ENCODE data around the gene AZIN2. TPM values are rescaled to one million over a fixed set of nuclear protein-coding genes. Genes with fewer than 3 reads are reported as not detected.

AZIN2 gene
- total and polyA plus RNA-seq, 4 donors = 0.68 to 2.6 (median 0.74) TPM

DNA sequence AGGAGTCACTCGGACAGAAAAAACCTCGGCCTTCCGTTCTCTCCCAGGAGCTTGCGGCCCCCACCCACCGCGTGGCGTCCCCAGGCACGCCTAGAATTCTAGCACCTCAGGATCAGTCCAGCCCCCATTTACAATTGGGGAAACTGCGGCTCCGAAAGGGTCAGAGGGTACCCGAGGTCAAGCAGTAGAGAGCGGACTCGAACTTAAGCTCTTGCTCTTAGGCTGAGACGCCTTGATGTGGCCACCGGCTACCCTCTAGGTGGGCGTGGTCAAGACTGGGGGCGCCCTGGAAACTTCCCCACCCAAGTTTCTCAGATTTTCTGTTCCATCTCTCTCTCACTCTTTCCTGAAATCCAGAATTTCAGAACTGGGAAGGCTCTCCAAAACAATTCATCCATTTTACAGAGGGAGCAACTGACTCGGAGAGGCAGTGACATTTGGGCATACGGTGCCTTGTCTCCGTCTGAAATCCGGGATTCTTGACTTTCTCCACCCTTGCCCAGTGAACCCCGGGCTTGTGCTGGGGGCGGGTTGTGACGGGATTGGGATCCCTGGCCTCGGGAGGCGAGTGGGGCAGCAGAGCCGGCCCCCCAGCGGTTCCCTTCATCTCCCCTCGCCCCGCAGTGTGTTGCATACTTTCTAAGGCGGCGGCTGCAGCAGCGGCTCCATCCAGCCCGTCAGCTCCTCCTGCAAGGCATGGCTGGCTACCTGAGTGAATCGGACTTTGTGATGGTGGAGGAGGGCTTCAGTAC, 777 bp downstream of the AZIN2 start:
- no peaks in the 10 kb centered on the region for H3K9me3 ChIP-seq (ENCODE audit: control insufficient read depth in 4 of 4, low read length in 3 of 4)
- H3K27me3 ChIP-seq (ENCODE audit: control insufficient read depth in 4 of 4, insufficient read depth in 4 of 4, low read length in 3 of 4) = no peaks in the 10 kb centered on the region
- peak overlapping the region; percentile 65 to 92 (median 88) for H3K4me3 ChIP-seq (ENCODE audit: low read depth in 1 of 3, low read length in 3 of 3)
- TF ChIP-seq NR2F2 (IDR thresholded peaks at IDR 0.05) (no peak), YY1 (IDR thresholded peaks at IDR 0.05) (no peak), JUND (IDR thresholded peaks at IDR 0.05) (no peak), GABPA (IDR thresholded peaks at IDR 0.05 in 1 of 2, conservative IDR thresholded peaks at IDR 0.05 in 1 of 2) (no peak), HNF4G (IDR thresholded peaks at IDR 0.05) (no peak), RAD21 (IDR thresholded peaks at IDR 0.05) (no peak)
- TF ChIP-seq, protein P1, sequence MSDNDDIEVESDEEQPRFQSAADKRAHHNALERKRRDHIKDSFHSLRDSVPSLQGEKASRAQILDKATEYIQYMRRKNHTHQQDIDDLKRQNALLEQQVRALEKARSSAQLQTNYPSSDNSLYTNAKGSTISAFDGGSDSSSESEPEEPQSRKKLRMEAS (IDR thresholded peaks at IDR 0.05) = no peak
- TF ChIP-seq, protein P2, sequence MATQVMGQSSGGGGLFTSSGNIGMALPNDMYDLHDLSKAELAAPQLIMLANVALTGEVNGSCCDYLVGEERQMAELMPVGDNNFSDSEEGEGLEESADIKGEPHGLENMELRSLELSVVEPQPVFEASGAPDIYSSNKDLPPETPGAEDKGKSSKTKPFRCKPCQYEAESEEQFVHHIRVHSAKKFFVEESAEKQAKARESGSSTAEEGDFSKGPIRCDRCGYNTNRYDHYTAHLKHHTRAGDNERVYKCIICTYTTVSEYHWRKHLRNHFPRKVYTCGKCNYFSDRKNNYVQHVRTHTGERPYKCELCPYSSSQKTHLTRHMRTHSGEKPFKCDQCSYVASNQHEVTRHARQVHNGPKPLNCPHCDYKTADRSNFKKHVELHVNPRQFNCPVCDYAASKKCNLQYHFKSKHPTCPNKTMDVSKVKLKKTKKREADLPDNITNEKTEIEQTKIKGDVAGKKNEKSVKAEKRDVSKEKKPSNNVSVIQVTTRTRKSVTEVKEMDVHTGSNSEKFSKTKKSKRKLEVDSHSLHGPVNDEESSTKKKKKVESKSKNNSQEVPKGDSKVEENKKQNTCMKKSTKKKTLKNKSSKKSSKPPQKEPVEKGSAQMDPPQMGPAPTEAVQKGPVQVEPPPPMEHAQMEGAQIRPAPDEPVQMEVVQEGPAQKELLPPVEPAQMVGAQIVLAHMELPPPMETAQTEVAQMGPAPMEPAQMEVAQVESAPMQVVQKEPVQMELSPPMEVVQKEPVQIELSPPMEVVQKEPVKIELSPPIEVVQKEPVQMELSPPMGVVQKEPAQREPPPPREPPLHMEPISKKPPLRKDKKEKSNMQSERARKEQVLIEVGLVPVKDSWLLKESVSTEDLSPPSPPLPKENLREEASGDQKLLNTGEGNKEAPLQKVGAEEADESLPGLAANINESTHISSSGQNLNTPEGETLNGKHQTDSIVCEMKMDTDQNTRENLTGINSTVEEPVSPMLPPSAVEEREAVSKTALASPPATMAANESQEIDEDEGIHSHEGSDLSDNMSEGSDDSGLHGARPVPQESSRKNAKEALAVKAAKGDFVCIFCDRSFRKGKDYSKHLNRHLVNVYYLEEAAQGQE (IDR thresholded peaks at IDR 0.05) = no peak
- H3K4me1 ChIP-seq (ENCODE audit: control insufficient read depth in 4 of 4, insufficient read depth in 4 of 4, low read length in 3 of 4) = peaks cover 3 to 17% (median 10%) of the 10 kb centered on the region in 4 donors
- H3K36me3 ChIP-seq (ENCODE audit: control insufficient read depth in 4 of 4, insufficient read depth in 3 of 4, low read depth in 1 of 4, low read length in 3 of 4) = no peaks in the 10 kb centered on the region
- H3K27ac ChIP-seq (ENCODE audit: low read depth in 1 of 2, low read length in 2 of 2) = no peak overlapping the region
- 27% methylated on average over 35 of the region's 35 CpGs for WGBS
- no peak for DNase-seq (ENCODE audit: low spot score)
- peak overlapping the region in 1 of 2 donors; percentile 53 for H3K9ac ChIP-seq (ENCODE audit: low read depth in 1 of 2, low read length in 2 of 2)

DNA sequence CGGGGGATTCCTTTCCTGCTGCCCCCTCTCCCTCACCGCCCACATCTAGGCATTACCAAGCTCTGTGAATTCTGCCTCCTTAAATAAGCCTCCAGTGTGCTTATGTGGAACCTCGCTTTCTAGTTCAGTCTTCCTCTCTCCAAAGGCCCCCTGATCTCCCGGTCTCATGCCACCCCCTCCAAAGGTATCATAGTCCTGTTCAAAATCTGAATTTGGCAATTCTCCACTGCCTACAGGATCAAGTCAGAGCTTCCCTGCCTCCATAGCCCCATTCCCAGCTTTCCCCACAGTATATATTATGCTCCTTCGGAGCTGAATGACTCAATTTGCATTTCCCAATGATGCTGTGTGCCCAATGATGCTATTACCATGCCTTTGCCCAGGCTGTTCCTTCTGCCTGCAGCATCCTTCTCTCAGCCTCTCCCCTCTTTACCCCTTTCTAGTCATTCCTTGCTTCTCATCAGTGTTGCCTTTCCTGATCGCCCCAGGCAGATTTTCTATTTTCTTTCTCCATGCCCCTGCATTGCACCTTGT, 1.7 kb downstream of the AZIN2 start:
- no peak for DNase-seq (ENCODE audit: low spot score)
- Histone ChIP-seq H3K36me3 (ENCODE audit: control insufficient read depth in 4 of 4, insufficient read depth in 3 of 4, low read depth in 1 of 4, low read length in 3 of 4) (no peaks in the 10 kb centered on the region), H3K9me3 (ENCODE audit: control insufficient read depth in 4 of 4, low read length in 3 of 4) (no peaks in the 10 kb centered on the region), H3K4me1 (ENCODE audit: control insufficient read depth in 4 of 4, insufficient read depth in 4 of 4, low read length in 3 of 4) (peaks cover 3 to 17% (median 10%) of the 10 kb centered on the region in 4 donors), H3K27ac (ENCODE audit: low read depth in 1 of 2, low read length in 2 of 2) (no peak overlapping the region), H3K4me3 (ENCODE audit: low read depth in 1 of 3, low read length in 3 of 3) (no peak overlapping the region), H3K27me3 (ENCODE audit: control insufficient read depth in 4 of 4, insufficient read depth in 4 of 4, low read length in 3 of 4) (no peaks in the 10 kb centered on the region), H3K9ac (ENCODE audit: low read depth in 1 of 2, low read length in 2 of 2) (no peak overlapping the region)
- 93% methylated on average over 6 of the region's 6 CpGs for WGBS
- TF ChIP-seq, protein P2 (IDR thresholded peaks at IDR 0.05) = no peak
- TF ChIP-seq RAD21 (IDR thresholded peaks at IDR 0.05) = no peak
- TF ChIP-seq HNF4A (conservative IDR thresholded peaks at IDR 0.05) = no peak
- no peak for TF ChIP-seq FOXA2 (IDR thresholded peaks at IDR 0.05)
- no peak for TF ChIP-seq YY1 (IDR thresholded peaks at IDR 0.05)
- no peak for TF ChIP-seq TAF1 (conservative IDR thresholded peaks at IDR 0.05)
- TF ChIP-seq SP1 (IDR thresholded peaks at IDR 0.05) = no peak
- TF ChIP-seq NR2F2 (IDR thresholded peaks at IDR 0.05) = no peak
- no peak for TF ChIP-seq GABPA (IDR thresholded peaks at IDR 0.05 in 1 of 2, conservative IDR thresholded peaks at IDR 0.05 in 1 of 2)
- no peak for TF ChIP-seq JUND (IDR thresholded peaks at IDR 0.05)
- TF ChIP-seq HNF4G (IDR thresholded peaks at IDR 0.05) = no peak
- no peak for TF ChIP-seq FOXA1 (IDR thresholded peaks at IDR 0.05)
- no peak for TF ChIP-seq EGR1 (IDR thresholded peaks at IDR 0.05; ENCODE audit: low read depth in 2 of 2)
- TF ChIP-seq, protein P1 (IDR thresholded peaks at IDR 0.05) = no peak
- TF ChIP-seq, protein P3, sequence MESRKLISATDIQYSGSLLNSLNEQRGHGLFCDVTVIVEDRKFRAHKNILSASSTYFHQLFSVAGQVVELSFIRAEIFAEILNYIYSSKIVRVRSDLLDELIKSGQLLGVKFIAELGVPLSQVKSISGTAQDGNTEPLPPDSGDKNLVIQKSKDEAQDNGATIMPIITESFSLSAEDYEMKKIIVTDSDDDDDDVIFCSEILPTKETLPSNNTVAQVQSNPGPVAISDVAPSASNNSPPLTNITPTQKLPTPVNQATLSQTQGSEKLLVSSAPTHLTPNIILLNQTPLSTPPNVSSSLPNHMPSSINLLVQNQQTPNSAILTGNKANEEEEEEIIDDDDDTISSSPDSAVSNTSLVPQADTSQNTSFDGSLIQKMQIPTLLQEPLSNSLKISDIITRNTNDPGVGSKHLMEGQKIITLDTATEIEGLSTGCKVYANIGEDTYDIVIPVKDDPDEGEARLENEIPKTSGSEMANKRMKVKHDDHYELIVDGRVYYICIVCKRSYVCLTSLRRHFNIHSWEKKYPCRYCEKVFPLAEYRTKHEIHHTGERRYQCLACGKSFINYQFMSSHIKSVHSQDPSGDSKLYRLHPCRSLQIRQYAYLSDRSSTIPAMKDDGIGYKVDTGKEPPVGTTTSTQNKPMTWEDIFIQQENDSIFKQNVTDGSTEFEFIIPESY (IDR thresholded peaks at IDR 0.05) = no peak
- TF ChIP-seq, protein P4, sequence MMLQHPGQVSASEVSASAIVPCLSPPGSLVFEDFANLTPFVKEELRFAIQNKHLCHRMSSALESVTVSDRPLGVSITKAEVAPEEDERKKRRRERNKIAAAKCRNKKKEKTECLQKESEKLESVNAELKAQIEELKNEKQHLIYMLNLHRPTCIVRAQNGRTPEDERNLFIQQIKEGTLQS (IDR thresholded peaks at IDR 0.05) = no peak
- TF ChIP-seq, protein P5, sequence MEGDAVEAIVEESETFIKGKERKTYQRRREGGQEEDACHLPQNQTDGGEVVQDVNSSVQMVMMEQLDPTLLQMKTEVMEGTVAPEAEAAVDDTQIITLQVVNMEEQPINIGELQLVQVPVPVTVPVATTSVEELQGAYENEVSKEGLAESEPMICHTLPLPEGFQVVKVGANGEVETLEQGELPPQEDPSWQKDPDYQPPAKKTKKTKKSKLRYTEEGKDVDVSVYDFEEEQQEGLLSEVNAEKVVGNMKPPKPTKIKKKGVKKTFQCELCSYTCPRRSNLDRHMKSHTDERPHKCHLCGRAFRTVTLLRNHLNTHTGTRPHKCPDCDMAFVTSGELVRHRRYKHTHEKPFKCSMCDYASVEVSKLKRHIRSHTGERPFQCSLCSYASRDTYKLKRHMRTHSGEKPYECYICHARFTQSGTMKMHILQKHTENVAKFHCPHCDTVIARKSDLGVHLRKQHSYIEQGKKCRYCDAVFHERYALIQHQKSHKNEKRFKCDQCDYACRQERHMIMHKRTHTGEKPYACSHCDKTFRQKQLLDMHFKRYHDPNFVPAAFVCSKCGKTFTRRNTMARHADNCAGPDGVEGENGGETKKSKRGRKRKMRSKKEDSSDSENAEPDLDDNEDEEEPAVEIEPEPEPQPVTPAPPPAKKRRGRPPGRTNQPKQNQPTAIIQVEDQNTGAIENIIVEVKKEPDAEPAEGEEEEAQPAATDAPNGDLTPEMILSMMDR (IDR thresholded peaks at IDR 0.05; ENCODE audit: low read depth, low read length, missing input control) = no peak
- no peak for TF ChIP-seq RXRA (IDR thresholded peaks at IDR 0.05)

Data from liver (tissue), 9 donors.